ENCODE data around the gene RHPN2. TPM values are rescaled to one million over a fixed set of nuclear protein-coding genes. Genes with fewer than 3 reads are reported as not detected.
A peak's percentile ranks its signal among the peaks of the same experiment; 100 is the strongest.

Gene RHPN2
- total and polyA plus RNA-seq, 2 of the 13 experiments (the other 11 are each of a cell fraction or from before 2014, with no cell fraction given): 20.3 to 48.0 TPM

GRCh38 chr19:33039108-33039599 lies 25.5 kb downstream of the RHPN2 start (continued):
- TF ChIP-seq ATF6 (CRISPR knock-in tag; conservative IDR thresholded peaks at IDR 0.05): no peak
- no peak for TF ChIP-seq ZNF446 (CRISPR knock-in tag; IDR thresholded peaks at IDR 0.05)
- TF ChIP-seq FOXP1 (IDR thresholded peaks at IDR 0.05): no peak
- TF ChIP-seq FOXP1 (CRISPR knock-in tag; IDR thresholded peaks at IDR 0.05): peak; percentile 16; the same call in 1 of the 2 replicates
- TF ChIP-seq TERF1 (CRISPR knock-in tag; IDR thresholded peaks at IDR 0.05): no peak
- TF ChIP-seq FOXA3 (CRISPR knock-in tag; IDR thresholded peaks at IDR 0.05): peak; percentile 56; the same call in 1 of the 2 replicates
- TF ChIP-seq ZNF362 (CRISPR knock-in tag; IDR thresholded peaks at IDR 0.05; ENCODE audit: borderline replicate concordance): peak; percentile 36; the same call in 1 of the 2 replicates
- TF ChIP-seq ZNF263 (CRISPR knock-in tag; IDR thresholded peaks at IDR 0.05): no peak
- 0 out of 2 replicates have a peak, but pooled peaks have one; percentile 11 for TF ChIP-seq PATZ1 (CRISPR knock-in tag; IDR thresholded peaks at IDR 0.05)
- TF ChIP-seq SOX6 (IDR thresholded peaks at IDR 0.05): no peak
- TF ChIP-seq SOX6 (CRISPR knock-in tag; IDR thresholded peaks at IDR 0.05): peak; percentile 50
- TF ChIP-seq ZFY (CRISPR knock-in tag; IDR thresholded peaks at IDR 0.05): peak; percentile 46
- peak; percentile 79 for TF ChIP-seq RXRB (CRISPR knock-in tag; IDR thresholded peaks at IDR 0.05; ENCODE audit: borderline replicate concordance)
- TF ChIP-seq CREM (IDR thresholded peaks at IDR 0.05): peak; percentile 45; the same call in 1 of the 2 replicates
- TF ChIP-seq CREM (CRISPR knock-in tag; IDR thresholded peaks at IDR 0.05): no peak
- peak; percentile 47; the same call in 1 of the 2 replicates for TF ChIP-seq ZHX2 (IDR thresholded peaks at IDR 0.05; ENCODE audit: low read depth)
- no peak for TF ChIP-seq ZHX2 (CRISPR knock-in tag; IDR thresholded peaks at IDR 0.05; ENCODE audit: borderline replicate concordance)
- TF ChIP-seq HDAC2 (CRISPR knock-in tag; IDR thresholded peaks at IDR 0.05): peak; percentile 64
- TF ChIP-seq PTBP1 (IDR thresholded peaks at IDR 0.05; ENCODE audit: low read depth, low read length, poor library complexity, severe bottlenecking): no peak

Measured in HepG2 (cell line).